Progenitor cell of endocrine pancreas (in vitro differentiated cells): ENCODE measurements around the gene ZNF223. TPM values are rescaled to one million over a fixed set of nuclear protein-coding genes. Genes with fewer than 3 reads are reported as not detected.

Source experiments
- DNase-seq: peaks from one replicate; pipeline ENCODE4 v3.0.0; 2021; ENCODE audit warnings: low spot score; ENCODE audit not compliant: unreplicated experiment
- H3K27ac Mint-ChIP-seq: 2 replicates; pipeline ENCODE4 v1.8.0; 2021; ENCODE audit warnings: mild to moderate bottlenecking, moderate library complexity, mixed read lengths
- H3K27me3 Mint-ChIP-seq: 2 replicates; pipeline ENCODE4 v1.8.0; 2021; ENCODE audit warnings: mixed read lengths
- H3K36me3 Mint-ChIP-seq: 2 replicates; pipeline ENCODE4 v1.8.0; 2022; ENCODE audit warnings: mixed read lengths; ENCODE audit not compliant: insufficient read depth
- H3K4me1 Mint-ChIP-seq: 2 replicates; pipeline ENCODE4 v1.8.0; 2021; ENCODE audit warnings: low read depth, mixed read lengths
- H3K4me3 Mint-ChIP-seq: 2 replicates; pipeline ENCODE4 v1.8.0; 2021; ENCODE audit warnings: low read depth, mild to moderate bottlenecking, moderate library complexity, mixed read lengths
- H3K9me3 Mint-ChIP-seq: 2 replicates; pipeline ENCODE4 v1.8.0; 2021; ENCODE audit warnings: low read depth, mixed read lengths
- total RNA-seq: library from RNA; stranded (reverse); gene quantifications from 2 replicates; pipeline ENCODE4 v1.2.1, GENCODE V29; 2021
- TF ChIP-seq, protein P1 (sequence below): fragments of 200-600 bp; sonication (generic); IDR thresholded peaks from one replicate; pipeline ENCODE4 v1.5.0; 2021; ENCODE audit warnings: antibody characterized with exemption, mild to moderate bottlenecking; ENCODE audit not compliant: unreplicated experiment

The ZNF223 gene
- total RNA-seq, 1 donor from 2014 or later: 14.2 TPM

DNA sequence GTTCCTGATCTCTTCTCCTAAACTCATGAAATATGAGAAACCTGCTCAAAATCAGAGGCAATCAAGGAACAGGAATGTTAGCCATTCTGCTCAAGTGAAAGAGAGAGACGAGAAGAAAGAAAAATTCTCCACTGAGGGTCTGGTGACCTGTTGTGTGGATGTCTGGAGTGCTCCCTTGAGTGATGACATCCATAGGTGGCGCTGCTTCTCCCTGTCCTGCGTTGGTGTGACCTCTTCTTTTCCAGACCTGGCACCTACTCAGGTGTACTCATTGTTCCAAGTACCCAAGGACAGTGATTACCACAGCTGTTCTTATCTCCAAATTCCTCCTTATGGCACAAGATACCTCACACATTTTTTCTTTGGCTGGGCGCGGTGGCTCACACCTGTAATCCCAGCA lies 4.0 kb downstream of the ZNF223 start:
- Mint-ChIP-seq H3K9me3 (peaks cover 1% of the 10 kb centered on the region), H3K4me3 (no peak overlapping the region), H3K27me3 (peaks cover 1% of the 10 kb centered on the region), H3K27ac (no peak overlapping the region), H3K36me3 (peaks cover 35% of the 10 kb centered on the region), H3K4me1 (peaks cover 30% of the 10 kb centered on the region)
- no peak for DNase-seq
- TF ChIP-seq, protein P1, sequence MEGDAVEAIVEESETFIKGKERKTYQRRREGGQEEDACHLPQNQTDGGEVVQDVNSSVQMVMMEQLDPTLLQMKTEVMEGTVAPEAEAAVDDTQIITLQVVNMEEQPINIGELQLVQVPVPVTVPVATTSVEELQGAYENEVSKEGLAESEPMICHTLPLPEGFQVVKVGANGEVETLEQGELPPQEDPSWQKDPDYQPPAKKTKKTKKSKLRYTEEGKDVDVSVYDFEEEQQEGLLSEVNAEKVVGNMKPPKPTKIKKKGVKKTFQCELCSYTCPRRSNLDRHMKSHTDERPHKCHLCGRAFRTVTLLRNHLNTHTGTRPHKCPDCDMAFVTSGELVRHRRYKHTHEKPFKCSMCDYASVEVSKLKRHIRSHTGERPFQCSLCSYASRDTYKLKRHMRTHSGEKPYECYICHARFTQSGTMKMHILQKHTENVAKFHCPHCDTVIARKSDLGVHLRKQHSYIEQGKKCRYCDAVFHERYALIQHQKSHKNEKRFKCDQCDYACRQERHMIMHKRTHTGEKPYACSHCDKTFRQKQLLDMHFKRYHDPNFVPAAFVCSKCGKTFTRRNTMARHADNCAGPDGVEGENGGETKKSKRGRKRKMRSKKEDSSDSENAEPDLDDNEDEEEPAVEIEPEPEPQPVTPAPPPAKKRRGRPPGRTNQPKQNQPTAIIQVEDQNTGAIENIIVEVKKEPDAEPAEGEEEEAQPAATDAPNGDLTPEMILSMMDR: no peak

DNA sequence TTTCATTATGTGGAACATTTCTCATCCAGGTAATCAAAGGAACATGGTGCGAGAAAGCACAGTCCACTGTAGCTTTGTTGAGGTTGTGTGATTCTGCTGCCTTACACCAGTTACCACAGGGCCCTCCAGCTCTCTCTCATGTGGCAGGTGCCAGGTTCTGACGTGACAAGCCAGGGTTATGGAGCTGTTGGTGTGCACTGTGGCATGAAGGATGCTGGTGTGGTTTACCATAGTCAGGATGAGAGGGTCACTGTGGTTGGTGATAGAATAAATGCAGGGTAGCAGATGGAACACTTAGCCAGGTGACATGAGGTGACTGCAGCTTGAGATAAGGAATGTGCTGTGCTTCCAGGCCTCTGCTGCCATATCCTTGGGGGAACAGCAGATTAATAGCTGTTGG lies 7.4 kb downstream of the ZNF223 start:
- H3K36me3 Mint-ChIP-seq: peaks cover 61% of the 10 kb centered on the region
- H3K27ac Mint-ChIP-seq: no peak overlapping the region
- H3K4me3 Mint-ChIP-seq: no peak overlapping the region
- TF ChIP-seq, protein P1: no peak
- peaks cover 5% of the 10 kb centered on the region for H3K4me1 Mint-ChIP-seq
- H3K9me3 Mint-ChIP-seq: no peaks in the 10 kb centered on the region
- no peaks in the 10 kb centered on the region for H3K27me3 Mint-ChIP-seq
- no peak for DNase-seq

DNA sequence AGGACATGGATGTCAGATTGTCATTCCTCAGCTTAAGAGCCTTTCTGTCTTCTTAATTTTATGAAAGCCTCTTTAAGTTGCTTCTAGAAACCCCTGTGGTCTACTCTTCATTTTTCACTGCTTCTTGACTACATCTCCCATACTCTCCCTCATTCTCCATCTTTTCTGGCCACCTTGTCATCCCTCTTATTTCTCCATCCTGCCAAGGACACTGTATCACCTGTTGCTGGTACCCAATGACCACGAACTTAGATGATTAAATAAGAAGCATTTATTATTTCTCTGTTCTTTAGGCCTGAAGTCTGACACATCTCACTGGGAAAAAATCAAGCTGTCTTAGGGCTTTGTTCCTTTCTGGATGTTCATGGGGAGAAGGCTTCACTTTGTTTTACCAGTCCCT lies 9.2 kb downstream of the ZNF223 start:
- TF ChIP-seq, protein P1: no peak
- H3K4me1 Mint-ChIP-seq: no peaks in the 10 kb centered on the region
- no peak for DNase-seq
- peaks cover 64% of the 10 kb centered on the region for H3K36me3 Mint-ChIP-seq
- H3K27me3 Mint-ChIP-seq: no peaks in the 10 kb centered on the region
- peaks cover 11% of the 10 kb centered on the region for H3K9me3 Mint-ChIP-seq
- no peak overlapping the region for H3K4me3 Mint-ChIP-seq
- no peak overlapping the region for H3K27ac Mint-ChIP-seq

DNA sequence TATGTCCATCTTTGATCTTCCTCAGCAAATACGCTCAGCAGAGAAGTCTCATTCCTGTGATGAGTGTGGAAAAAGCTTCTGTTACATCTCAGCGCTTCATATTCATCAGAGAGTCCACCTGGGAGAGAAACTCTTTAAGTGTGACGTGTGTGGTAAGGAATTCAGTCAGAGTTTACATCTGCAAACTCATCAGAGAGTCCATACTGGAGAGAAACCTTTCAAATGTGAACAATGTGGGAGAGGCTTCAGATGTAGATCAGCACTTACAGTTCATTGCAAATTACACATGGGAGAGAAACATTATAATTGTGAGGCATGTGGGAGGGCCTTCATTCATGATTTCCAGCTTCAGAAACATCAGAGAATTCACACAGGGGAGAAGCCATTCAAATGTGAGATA lies 14.5 kb downstream of the ZNF223 start:
- peaks cover 74% of the 10 kb centered on the region for H3K36me3 Mint-ChIP-seq
- H3K27ac Mint-ChIP-seq: no peak overlapping the region
- no peaks in the 10 kb centered on the region for H3K4me1 Mint-ChIP-seq
- no peak for DNase-seq
- peaks cover 45% of the 10 kb centered on the region for H3K9me3 Mint-ChIP-seq
- no peak overlapping the region for H3K4me3 Mint-ChIP-seq
- TF ChIP-seq, protein P1: no peak
- no peaks in the 10 kb centered on the region for H3K27me3 Mint-ChIP-seq

DNA sequence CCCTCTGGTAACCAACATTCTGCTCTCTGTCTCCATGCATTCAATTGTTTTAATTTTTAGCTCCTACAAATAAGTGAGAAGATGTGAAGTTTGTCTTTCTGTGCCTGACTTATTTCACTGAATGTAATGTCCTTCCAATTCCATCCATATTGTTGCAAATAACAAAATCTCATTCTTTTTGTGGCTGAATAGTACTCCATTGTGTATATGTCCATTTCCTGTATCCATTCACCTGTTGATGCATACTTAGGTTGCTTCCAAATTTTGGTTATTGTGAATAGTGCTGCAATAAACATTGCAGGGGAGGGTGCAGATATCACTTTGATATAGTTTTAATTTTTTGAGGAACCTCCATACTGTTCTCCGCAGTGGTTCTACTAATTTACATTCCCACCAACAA lies 17.6 kb downstream of the ZNF223 start:
- TF ChIP-seq, protein P1: no peak
- peaks cover 16% of the 10 kb centered on the region for H3K4me1 Mint-ChIP-seq

More for the DNA sequence above, 17.6 kb downstream of the ZNF223 start:
- DNase-seq: no peak
- H3K4me3 Mint-ChIP-seq: no peak overlapping the region
- H3K27ac Mint-ChIP-seq: no peak overlapping the region
- peaks cover 49% of the 10 kb centered on the region for H3K9me3 Mint-ChIP-seq
- H3K36me3 Mint-ChIP-seq: peaks cover 51% of the 10 kb centered on the region
- no peaks in the 10 kb centered on the region for H3K27me3 Mint-ChIP-seq
